H1 (cell line): ENCODE results near the gene RNF123. TPM values are rescaled to one million over a fixed set of nuclear protein-coding genes. Genes with fewer than 3 reads are reported as not detected.

Source experiments
- CTCF ChIA-PET: fragments of 300-600 bp; sonication (Branson Sonifier 250); formaldehyde crosslinking; loops from one replicate; lab custom pipeline; 2021; ENCODE audit not compliant: partially characterized antibody; lab: Charles Lee
- POLR2A ChIA-PET: fragments of 300-600 bp; sonication (Branson Sonifier 250); formaldehyde crosslinking; loops from one replicate; lab custom pipeline; 2021; ENCODE audit warnings: inconsistent platforms; ENCODE audit not compliant: partially characterized antibody; lab: Charles Lee
- DNase-seq, 2 experiments: peaks; one replicate each; pipeline versions ENCODE4 v3.0.0 to v3.0.0-alpha.2; 2010 to 2022; ENCODE audit warnings: low spot score in 2 of 2, low read depth in 1 of 2, mixed read lengths in 1 of 2
- FAIRE-seq: peaks from 2 replicates; lab custom pipeline; 2011; peaks lifted over from hg19 to GRCh38; lab: Jason Lieb, UNC
- H2AFZ ChIP-seq: 2 replicates; pipeline ENCODE4 v1.8.1; 2012; ENCODE audit warnings: low read length, inconsistent platforms
- H2AK5ac ChIP-seq: 2 replicates; pipeline ENCODE4 v1.6.1; 2013; ENCODE audit warnings: low read depth, low read length
- H2BK120ac ChIP-seq: replicated peaks from 2 replicates; pipeline ENCODE3; 2013; ENCODE audit warnings: low read depth, low read length, inconsistent platforms
- H2BK12ac ChIP-seq: 2 replicates; pipeline ENCODE4 v1.6.1; 2013; ENCODE audit warnings: low read depth, low read length
- H2BK15ac ChIP-seq: 2 replicates; pipeline ENCODE4 v1.6.1; 2013; ENCODE audit warnings: low read length
- H2BK20ac ChIP-seq: 2 replicates; pipeline ENCODE4 v1.6.1; 2013; ENCODE audit warnings: low read length
- H2BK5ac ChIP-seq: 2 replicates; pipeline ENCODE4 v1.6.1; 2013; ENCODE audit warnings: low read depth, low read length
- H3K14ac ChIP-seq: 2 replicates; pipeline ENCODE4 v1.6.1; 2013; ENCODE audit warnings: inconsistent platforms; ENCODE audit not compliant: insufficient read length
- H3K18ac ChIP-seq: 2 replicates; pipeline ENCODE4 v1.6.1; 2013; ENCODE audit warnings: low read length; ENCODE audit errors: extremely low read depth
- H3K23ac ChIP-seq: 2 replicates; pipeline ENCODE4 v1.6.1; 2013; ENCODE audit warnings: inconsistent platforms; ENCODE audit not compliant: insufficient read length
- H3K23me2 ChIP-seq: 2 replicates; pipeline ENCODE4 v1.6.1; 2013; ENCODE audit warnings: low read depth, low read length
- H3K27ac ChIP-seq: 2 replicates; pipeline ENCODE4 v1.6.1; 2011; ENCODE audit warnings: low read depth, low read length, inconsistent platforms
- H3K27me3 ChIP-seq, 4 experiments: replicated peaks in 1 of 4; 1 replicate in 1 of 4; 2 replicates in 3 of 4; pipeline versions ENCODE4 v1.6.1 to v1.8.1; 2011 to 2013; ENCODE audit warnings: low read length in 3 of 4, mild to moderate bottlenecking in 3 of 4, inconsistent platforms in 2 of 4, mixed read lengths in 2 of 4, moderate library complexity in 1 of 4; ENCODE audit not compliant: control insufficient read depth in 3 of 4, insufficient read depth in 3 of 4; ENCODE audit errors: extremely low read depth in 1 of 4
- H3K36me3 ChIP-seq, 4 experiments: 2 replicates each; pipeline versions ENCODE4 v1.6.1 to v1.8.1; 2011 to 2013; ENCODE audit warnings: mild to moderate bottlenecking in 4 of 4, low read length in 3 of 4, moderate library complexity in 2 of 4, control low read depth in 1 of 4, inconsistent platforms in 1 of 4; ENCODE audit not compliant: insufficient read depth in 4 of 4, control insufficient read depth in 2 of 4
- H3K4ac ChIP-seq: replicated peaks from 2 replicates; pipeline ENCODE3; 2013; ENCODE audit warnings: low read length, low read depth, mixed read lengths, inconsistent platforms; ENCODE audit not compliant: insufficient read length
- H3K4me1 ChIP-seq, 4 experiments: replicated peaks in 1 of 4; 1 replicate in 1 of 4; 2 replicates in 3 of 4; pipeline versions ENCODE4 v1.6.1 to v1.8.1; 2011 to 2013; ENCODE audit warnings: low read length in 3 of 4, inconsistent platforms in 2 of 4, mixed read lengths in 1 of 4; ENCODE audit not compliant: insufficient read depth in 4 of 4, control insufficient read depth in 3 of 4
- H3K4me2 ChIP-seq, 2 experiments: 2 replicates each; pipeline versions ENCODE4 v1.6.1 to v1.8.1; 2011 to 2013; ENCODE audit warnings: low read depth in 2 of 2, low read length in 2 of 2, control low read depth in 1 of 2, inconsistent platforms in 1 of 2, mild to moderate bottlenecking in 1 of 2; ENCODE audit not compliant: insufficient read depth in 1 of 2
- H3K4me3 ChIP-seq, 4 experiments: fragments of 200-600, 300-600 bp in 1 of 4; sonication (generic), shearing (Covaris generic), sonication (Bioruptor Twin) in 1 of 4; 2 replicates each; pipeline versions ENCODE4 v1.5.1 to v1.8.1; 2011 to 2016; ENCODE audit warnings: low read length in 4 of 4, low read depth in 3 of 4, control low read depth in 2 of 4, inconsistent platforms in 2 of 4, mild to moderate bottlenecking in 2 of 4, mixed read lengths in 1 of 4, moderate library complexity in 1 of 4; ENCODE audit not compliant: insufficient read depth in 2 of 4; ENCODE audit errors: extremely low read depth in 1 of 4
- H3K56ac ChIP-seq: replicated peaks from 2 replicates; pipeline ENCODE3; 2013; ENCODE audit warnings: low read depth, mild to moderate bottlenecking, mixed read lengths, low read length, inconsistent platforms; ENCODE audit not compliant: insufficient read length
- H3K79me1 ChIP-seq: 2 replicates; pipeline ENCODE4 v1.6.1; 2013; ENCODE audit warnings: low read depth, low read length, control low read depth
- H3K79me2 ChIP-seq, 2 experiments: 2 replicates each; pipeline versions ENCODE4 v1.6.1 to v1.8.1; 2012 to 2013; ENCODE audit warnings: low read length in 2 of 2, mild to moderate bottlenecking in 2 of 2, inconsistent platforms in 1 of 2; ENCODE audit not compliant: insufficient read depth in 2 of 2, control insufficient read depth in 1 of 2
- H3K9ac ChIP-seq, 4 experiments: replicated peaks in 1 of 4; 1 replicate in 1 of 4; 2 replicates in 3 of 4; pipeline versions ENCODE4 v1.6.1 to v1.8.1; 2011 to 2013; ENCODE audit warnings: low read depth in 3 of 4, low read length in 3 of 4, control low read depth in 2 of 4, mild to moderate bottlenecking in 2 of 4, moderate library complexity in 2 of 4, inconsistent platforms in 1 of 4; ENCODE audit errors: extremely low read depth in 1 of 4
- H3K9me3 ChIP-seq, 2 experiments: 2 replicates each; pipeline versions ENCODE4 v1.6.1 to v1.8.1; 2012 to 2013; ENCODE audit warnings: mild to moderate bottlenecking in 2 of 2, moderate library complexity in 2 of 2, control low read depth in 1 of 2, inconsistent platforms in 1 of 2, low read depth in 1 of 2, low read length in 1 of 2, mixed read lengths in 1 of 2; ENCODE audit not compliant: insufficient read depth in 2 of 2
- H4K20me1 ChIP-seq, 2 experiments: replicated peaks in 1 of 2; 2 replicates each; pipeline versions ENCODE3 to v1.8.1; 2011 to 2013; ENCODE audit warnings: inconsistent platforms in 2 of 2, low read length in 2 of 2, mild to moderate bottlenecking in 1 of 2; ENCODE audit not compliant: insufficient read depth in 2 of 2, control insufficient read depth in 1 of 2
- H4K5ac ChIP-seq: 2 replicates; pipeline ENCODE4 v1.6.1; 2013; ENCODE audit warnings: low read length, low read depth, mixed read lengths, inconsistent platforms; ENCODE audit not compliant: insufficient read length
- H4K8ac ChIP-seq: 2 replicates; pipeline ENCODE4 v1.8.0; 2013; ENCODE audit warnings: mild to moderate bottlenecking, moderate library complexity, low read length, inconsistent platforms; ENCODE audit not compliant: insufficient read depth; ENCODE audit errors: extremely low read depth
- H4K91ac ChIP-seq: replicated peaks from 2 replicates; pipeline ENCODE3; 2013; ENCODE audit warnings: low read length, mixed read lengths, inconsistent platforms; ENCODE audit not compliant: insufficient read length
- EP300 ChIP-seq, 2 experiments: IDR thresholded peaks; 1 replicate in 1 of 2; 2 replicates in 1 of 2; pipeline ENCODE4 v1.6.1; 2011 to 2012; ENCODE audit warnings: low read depth in 2 of 2, low read length in 2 of 2, mild to moderate bottlenecking in 2 of 2, borderline replicate concordance in 1 of 2, inconsistent platforms in 1 of 2, moderate library complexity in 1 of 2
- JUN ChIP-seq: IDR thresholded peaks from 2 replicates; pipeline ENCODE4 v1.6.1; 2011; ENCODE audit warnings: low read depth, mild to moderate bottlenecking, improper control_type of control experiment, low read length
- MAFK ChIP-seq: IDR thresholded peaks from 2 replicates; pipeline ENCODE4 v1.6.1; 2012; ENCODE audit warnings: low read depth, mild to moderate bottlenecking, improper control_type of control experiment, low read length
- SIN3A ChIP-seq, 2 experiments: IDR thresholded peaks in 1 of 2; conservative IDR thresholded peaks in 1 of 2; 2 replicates each; pipeline ENCODE4 v1.6.1; 2011 to 2012; ENCODE audit warnings: low read length in 2 of 2, improper control_type of control experiment in 1 of 2, low read depth in 1 of 2, mild to moderate bottlenecking in 1 of 2
- SIRT6 ChIP-seq: IDR thresholded peaks from one replicate; pipeline ENCODE4 v1.7.1; 2012; ENCODE audit warnings: low read length, inconsistent platforms
- TCF12 ChIP-seq: IDR thresholded peaks from 2 replicates; pipeline ENCODE4 v1.6.1; 2011; ENCODE audit warnings: low read depth, mild to moderate bottlenecking, low read length
- WGBS, 2 experiments: shearing (Covaris generic) in 1 of 2; methylation state at CpG; one replicate each; pipeline versions ENCODE4 v1.1.6 to v1.1.7; 2013 to 2015; ENCODE audit warnings: low lambda C conversion rate in 2 of 2, mixed read lengths in 2 of 2, inconsistent platforms in 1 of 2, low coverage in 1 of 2, missing lambda C conversion rate in 1 of 2; ENCODE audit not compliant: insufficient replicate concordance in 2 of 2, insufficient coverage in 1 of 2, insufficient read length in 1 of 2; ENCODE audit errors: extremely low coverage in 1 of 2, missing lambda C conversion rate in 1 of 2; 5-methylcytosine and 5-hydroxymethylcytosine counted together
- polyA plus RNA-seq, 7 experiments: library from polyadenylated mRNA; depleted of rRNA in 3 of 7; stranded (reverse) in 5 of 7; unstranded in 2 of 7; fragments of >200 nt in 5 of 7; fragments of 200-250 nt in 2 of 7; gene quantifications; 1 replicate in 5 of 7; 2 replicates in 1 of 7; 4 replicates in 1 of 7; pipeline versions ENCODE4 v1.2.1 to v1.2.3, GENCODE V29; 2011 to 2013; ENCODE audit warnings: missing spikeins in 2 of 7, mixed read lengths in 2 of 7
- total RNA-seq: library from RNA; stranded (reverse); fragmentation: NEBNext Ultra II Directional; extraction: Animal tissue kit (Norgen Biotek cat#: 25700); gene quantifications from 2 replicates; pipeline ENCODE4 v1.2.1, GENCODE V29; 2021

The RNF123 gene
- total and polyA plus RNA-seq, 2 of the 8 experiments (the other 6 are each of a cell fraction or from before 2014, with no cell fraction given), result 30.5 to 57.7 TPM

DNA sequence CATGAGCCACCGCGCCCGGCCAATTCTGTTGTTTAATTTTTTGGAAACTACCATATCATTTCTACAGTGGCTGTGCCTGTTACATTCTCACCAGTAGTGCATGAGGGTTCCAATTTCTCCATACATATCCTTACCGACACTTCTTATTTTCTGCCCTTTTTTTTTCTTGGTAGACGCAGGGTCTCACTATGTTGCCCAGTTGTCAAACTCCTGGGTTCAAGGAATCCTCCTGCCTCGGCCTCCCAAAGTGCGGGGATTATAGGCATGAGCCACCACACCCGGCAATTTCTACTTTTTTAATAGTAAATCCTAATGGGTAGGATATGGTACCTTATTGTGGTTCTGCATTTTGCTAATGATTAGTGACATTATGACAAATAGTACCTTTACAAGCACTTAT lies 20.5 kb downstream of the RNF123 start:
- WGBS, 2 experiments, result 94% methylated on average over 8 of the region's 8 CpGs; no CpG with 5 or more reads in 1 of the 2 experiments
- Histone ChIP-seq H3K79me2 (no peaks in the 10 kb centered on the region), H3K14ac (no peak overlapping the region), H2BK120ac (no peak overlapping the region), H2BK12ac (no peak overlapping the region), H2BK15ac (no peak overlapping the region), H3K36me3 (peaks cover 0 to 3% (median 0%) of the 10 kb centered on the region in 4 experiments; a peak in 4 of 8 replicates), H4K5ac (no peak overlapping the region), H3K18ac (no peak overlapping the region), H3K4ac (no peak overlapping the region), H3K27ac (no peak overlapping the region), H3K56ac (no peak overlapping the region), H2BK20ac (no peak overlapping the region), H3K9me3 (no peaks in the 10 kb centered on the region), H3K23ac (no peak overlapping the region)
- CTCF ChIA-PET, result interaction anchor here (1.0 kb wide), 1 partner anchor 130 kb away, joined by 4 read pairs; no protein-coding TSS in a partner anchor
- POLR2A ChIA-PET, result interaction anchor here (3.8 kb wide), 1 partner anchor 12 kb away, joined by 41 read pairs; the partner anchor contains the start of genes AMIGO3 and GMPPB
- FAIRE-seq, result no peak
- no peak for TF ChIP-seq SIRT6
- no peak for TF ChIP-seq JUN
- TF ChIP-seq TCF12, result no peak
- TF ChIP-seq SIN3A (conservative IDR thresholded peaks at IDR 0.05 in 1 of 2, IDR thresholded peaks at IDR 0.05 in 1 of 2; ENCODE audit: low read depth in 1 of 2, low read length in 2 of 2), result no peak
- TF ChIP-seq MAFK, result no peak
- TF ChIP-seq EP300 (IDR thresholded peaks at IDR 0.05; ENCODE audit: borderline replicate concordance in 1 of 2, low read depth in 2 of 2, low read length in 2 of 2), result no peak
- TF ChIP-seq, all 59 proteins: peak for 0
- Histone ChIP-seq H3K27me3 (no peaks in the 10 kb centered on the region), H4K8ac (no peak overlapping the region), H3K9ac (no peak overlapping the region), H3K79me1 (no peaks in the 10 kb centered on the region), H2AK5ac (no peak overlapping the region), H3K4me1 (peaks cover 0 to 3% (median 0%) of the 10 kb centered on the region in 4 experiments; a peak in 1 of 7 replicates), H2AFZ (no peak overlapping the region), H3K4me3 (no peak overlapping the region), H2BK5ac (no peak overlapping the region), H3K23me2 (no peaks in the 10 kb centered on the region), H3K4me2 (no peak overlapping the region), H4K91ac (no peak overlapping the region), H4K20me1 (peaks cover 0 to 6% of the 10 kb centered on the region in 2 experiments)
- DNase-seq, result no peak
